Cardiac fibroblast (primary cell): ENCODE measurements around the gene BCLAF1.

ENCODE experiments used
- DNase-seq, 2 donors: peaks; one replicate each; pipeline versions ENCODE4 v3.0.0 to v3.0.0-alpha.2; 2010; ENCODE audit warnings: low read depth in 2 of 2
- H3K4me3 ChIP-seq, 2 donors: replicated peaks in 1 of 2; 1 replicate in 1 of 2; 2 replicates in 1 of 2; pipeline ENCODE4 v1.5.1; 2011; ENCODE audit warnings: low read depth in 2 of 2, low read length in 2 of 2, mild to moderate bottlenecking in 2 of 2, moderate library complexity in 1 of 2
- TF ChIP-seq, protein P1 (sequence below): IDR thresholded peaks from one replicate; pipeline ENCODE4 v1.5.1; 2011; ENCODE audit warnings: low read depth, mild to moderate bottlenecking, low read length, inconsistent platforms

The BCLAF1 gene

GRCh38 chr6:136280032-136280609, 9.5 kb downstream of the BCLAF1 start:
- no peak overlapping the region for H3K4me3 ChIP-seq
- TF ChIP-seq, protein P1, sequence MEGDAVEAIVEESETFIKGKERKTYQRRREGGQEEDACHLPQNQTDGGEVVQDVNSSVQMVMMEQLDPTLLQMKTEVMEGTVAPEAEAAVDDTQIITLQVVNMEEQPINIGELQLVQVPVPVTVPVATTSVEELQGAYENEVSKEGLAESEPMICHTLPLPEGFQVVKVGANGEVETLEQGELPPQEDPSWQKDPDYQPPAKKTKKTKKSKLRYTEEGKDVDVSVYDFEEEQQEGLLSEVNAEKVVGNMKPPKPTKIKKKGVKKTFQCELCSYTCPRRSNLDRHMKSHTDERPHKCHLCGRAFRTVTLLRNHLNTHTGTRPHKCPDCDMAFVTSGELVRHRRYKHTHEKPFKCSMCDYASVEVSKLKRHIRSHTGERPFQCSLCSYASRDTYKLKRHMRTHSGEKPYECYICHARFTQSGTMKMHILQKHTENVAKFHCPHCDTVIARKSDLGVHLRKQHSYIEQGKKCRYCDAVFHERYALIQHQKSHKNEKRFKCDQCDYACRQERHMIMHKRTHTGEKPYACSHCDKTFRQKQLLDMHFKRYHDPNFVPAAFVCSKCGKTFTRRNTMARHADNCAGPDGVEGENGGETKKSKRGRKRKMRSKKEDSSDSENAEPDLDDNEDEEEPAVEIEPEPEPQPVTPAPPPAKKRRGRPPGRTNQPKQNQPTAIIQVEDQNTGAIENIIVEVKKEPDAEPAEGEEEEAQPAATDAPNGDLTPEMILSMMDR, result no peak
- DNase-seq, result no peak

DNA sequence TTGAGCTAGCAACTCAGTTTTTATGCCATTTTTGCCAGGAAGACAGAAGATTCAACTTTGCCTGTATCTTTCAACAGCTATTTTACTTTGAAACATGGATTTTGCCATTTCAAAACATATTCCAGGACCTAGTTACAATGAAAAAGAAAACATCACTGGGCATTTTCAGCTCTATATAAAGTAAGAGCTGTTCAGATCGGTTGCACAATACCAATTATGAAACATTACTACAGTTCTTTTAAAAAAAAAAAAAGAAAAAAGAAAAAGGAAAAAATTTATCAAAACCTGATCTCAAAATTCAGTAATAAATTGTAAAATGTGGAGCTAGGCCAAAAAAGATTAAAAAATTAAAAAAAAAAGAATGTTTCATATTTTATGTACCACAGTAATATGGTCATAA, 15.6 kb downstream of the BCLAF1 start:
- no peak overlapping the region for H3K4me3 ChIP-seq
- no peak for DNase-seq
- TF ChIP-seq, protein P1, result no peak

DNA sequence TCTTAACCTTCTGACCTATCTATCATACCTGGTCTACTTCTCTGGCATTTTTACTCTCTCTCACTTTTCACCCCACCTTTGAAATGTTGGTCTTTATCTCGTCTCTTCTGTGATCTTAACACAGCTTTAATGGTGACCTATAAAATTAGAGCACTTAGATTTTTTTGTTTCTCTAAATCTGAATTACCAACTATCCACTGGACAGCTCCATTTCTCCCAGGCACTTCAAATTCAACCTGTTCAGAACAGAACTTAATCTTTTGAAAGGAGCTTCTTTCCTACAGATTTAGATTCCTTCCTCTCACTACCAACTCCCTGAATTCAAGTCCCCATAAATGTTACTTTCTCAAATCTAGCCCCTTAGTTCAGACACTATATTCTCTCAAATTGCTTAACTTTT, 24.5 kb downstream of the BCLAF1 start:
- no peak for DNase-seq
- no peak overlapping the region for H3K4me3 ChIP-seq
- TF ChIP-seq, protein P1, result no peak

- TF ChIP-seq, protein P1, result no peak
- no peak overlapping the region for H3K4me3 ChIP-seq
- DNase-seq, result no peak
Observed at GRCh38 chr6:136262940-136263339, 26.7 kb downstream of the BCLAF1 start.

DNA sequence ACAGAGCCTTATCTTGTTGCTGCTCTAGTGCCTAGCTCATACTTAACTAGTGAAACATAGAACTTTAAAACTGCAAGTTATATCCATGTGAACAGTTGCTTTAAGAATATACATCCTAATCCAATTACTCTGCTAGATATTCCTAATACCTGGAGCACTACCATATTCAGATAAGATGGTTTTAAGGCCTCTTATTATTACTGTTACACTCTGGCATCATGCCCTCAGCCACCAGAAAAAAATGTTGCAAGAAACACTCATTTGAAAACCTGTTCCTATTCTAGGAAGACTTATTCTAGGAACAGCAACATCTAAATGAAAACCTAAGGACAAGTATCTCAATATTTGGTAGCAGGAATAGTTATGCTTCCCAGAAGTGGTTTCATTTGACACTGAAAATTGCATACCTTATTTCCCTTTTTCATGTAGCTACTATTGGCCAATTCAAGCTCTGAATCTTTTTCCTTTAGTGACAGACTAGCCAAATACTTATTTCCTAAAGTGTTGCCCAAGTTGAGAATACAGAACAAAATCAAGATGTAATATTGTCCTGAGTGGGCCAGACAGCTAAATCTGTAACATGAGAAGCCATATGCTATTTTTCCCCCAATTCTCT, 34.7 kb downstream of the BCLAF1 start:
- no peak for DNase-seq
- H3K4me3 ChIP-seq, result no peak overlapping the region
- TF ChIP-seq, protein P1, result no peak

- no peak overlapping the region for H3K4me3 ChIP-seq
- TF ChIP-seq, protein P1, result no peak
- DNase-seq, result no peak
Observed at GRCh38 chr6:136253734-136254133, 35.9 kb downstream of the BCLAF1 start.

- TF ChIP-seq, protein P1, result no peak
- no peak overlapping the region for H3K4me3 ChIP-seq
- no peak for DNase-seq
Observed at GRCh38 chr6:136252441-136252840, 37.2 kb downstream of the BCLAF1 start.
